ENCODE data around the gene ATXN7.
A peak's percentile ranks its signal among the peaks of the same experiment; 100 is the strongest.

ATXN7 gene

GRCh38 chr3:63954182-63954581 lies 90.5 kb downstream of the ATXN7 start:
- no peak for TF ChIP-seq CTCF (IDR thresholded peaks at IDR 0.05; ENCODE audit: extremely low read depth, missing control alignments)
- no peak for DNase-seq (ENCODE audit: low spot score)

GRCh38 chr3:63955036-63955650 lies 91.5 kb downstream of the ATXN7 start:
- no peak for TF ChIP-seq CTCF (IDR thresholded peaks at IDR 0.05; ENCODE audit: extremely low read depth, missing control alignments)
- no peak for DNase-seq (ENCODE audit: low spot score)

GRCh38 chr3:63955830-63956545 lies 92.3 kb downstream of the ATXN7 start:
- no peak for TF ChIP-seq CTCF (IDR thresholded peaks at IDR 0.05; ENCODE audit: extremely low read depth, missing control alignments)

GRCh38 chr3:63959146-63959545 lies 95.5 kb downstream of the ATXN7 start:
- TF ChIP-seq CTCF (IDR thresholded peaks at IDR 0.05; ENCODE audit: extremely low read depth, missing control alignments) = no peak
- DNase-seq (ENCODE audit: low spot score) = no peak

More at GRCh38 chr3:63955830-63956545, 92.3 kb downstream of the ATXN7 start:
- DNase-seq (ENCODE audit: low spot score) = no peak

- TF ChIP-seq CTCF (IDR thresholded peaks at IDR 0.05; ENCODE audit: extremely low read depth, missing control alignments) = no peak
- no peak for DNase-seq (ENCODE audit: low spot score)
Observed at GRCh38 chr3:63960048-63960711, 96.5 kb downstream of the ATXN7 start.

GRCh38 chr3:63961891-63962290 lies 98.2 kb downstream of the ATXN7 start:
- TF ChIP-seq CTCF (IDR thresholded peaks at IDR 0.05; ENCODE audit: extremely low read depth, missing control alignments) = peak; percentile 25
- peak; percentile 41 for DNase-seq (ENCODE audit: low spot score)

GRCh38 chr3:63963496-63963895 lies 99.8 kb downstream of the ATXN7 start:
- TF ChIP-seq CTCF (IDR thresholded peaks at IDR 0.05; ENCODE audit: extremely low read depth, missing control alignments) = no peak
- DNase-seq (ENCODE audit: low spot score) = no peak

Data from GM20000 (cell line).